ENCODE measurements around the gene AP3D1.
A peak's percentile ranks its signal among the peaks of the same experiment; 100 is the strongest.

The AP3D1 gene

GRCh38 chr19:2157452-2157851 is 6.1 kb upstream of the AP3D1 start:
- Histone ChIP-seq H3K27ac (ENCODE audit: poor library complexity, severe bottlenecking) (no peak overlapping the region), H3K9me3 (ENCODE audit: severe bottlenecking) (no peaks in the 10 kb centered on the region), H3K27me3 (ENCODE audit: insufficient read depth, poor library complexity, severe bottlenecking) (no peaks in the 10 kb centered on the region), H3K4me1 (ENCODE audit: insufficient read depth, poor library complexity, severe bottlenecking) (peaks cover 9% of the 10 kb centered on the region), H3K4me3 (ENCODE audit: severe bottlenecking) (no peak overlapping the region), H3K36me3 (ENCODE audit: low read depth) (no peaks in the 10 kb centered on the region)
- no peak for TF ChIP-seq CTCF (IDR thresholded peaks at IDR 0.05; ENCODE audit: poor library complexity, severe bottlenecking)
- ATAC-seq (ENCODE audit: low read depth) (no peak), DNase-seq (ENCODE audit: low spot score) (no peak)

GRCh38 chr19:2154587-2155075 is 3.3 kb upstream of the AP3D1 start:
- TF ChIP-seq CTCF (IDR thresholded peaks at IDR 0.05; ENCODE audit: poor library complexity, severe bottlenecking), result no peak
- no peaks in the 10 kb centered on the region for H3K36me3 ChIP-seq (ENCODE audit: low read depth)
- H3K4me1 ChIP-seq (ENCODE audit: insufficient read depth, poor library complexity, severe bottlenecking), result peaks cover 18% of the 10 kb centered on the region
- peak overlapping the region; percentile 75 for H3K27ac ChIP-seq (ENCODE audit: poor library complexity, severe bottlenecking)
- no peaks in the 10 kb centered on the region for H3K9me3 ChIP-seq (ENCODE audit: severe bottlenecking)
- no peak overlapping the region for H3K4me3 ChIP-seq (ENCODE audit: severe bottlenecking)
- ATAC-seq (ENCODE audit: low read depth) (peak; percentile 41), DNase-seq (ENCODE audit: low spot score) (no peak)
- no peaks in the 10 kb centered on the region for H3K27me3 ChIP-seq (ENCODE audit: insufficient read depth, poor library complexity, severe bottlenecking)

- H3K27ac ChIP-seq (ENCODE audit: poor library complexity, severe bottlenecking), result peak overlapping the region; percentile 78
- DNase-seq (ENCODE audit: low spot score) (no peak), ATAC-seq (ENCODE audit: low read depth) (no peak)
- H3K27me3 ChIP-seq (ENCODE audit: insufficient read depth, poor library complexity, severe bottlenecking), result no peaks in the 10 kb centered on the region
- no peak for TF ChIP-seq CTCF (IDR thresholded peaks at IDR 0.05; ENCODE audit: poor library complexity, severe bottlenecking)
- H3K36me3 ChIP-seq (ENCODE audit: low read depth), result peaks cover 19% of the 10 kb centered on the region
- H3K4me3 ChIP-seq (ENCODE audit: severe bottlenecking), result peak overlapping the region; percentile 91
- H3K4me1 ChIP-seq (ENCODE audit: insufficient read depth, poor library complexity, severe bottlenecking), result peaks cover 19% of the 10 kb centered on the region
- no peaks in the 10 kb centered on the region for H3K9me3 ChIP-seq (ENCODE audit: severe bottlenecking)
Observed at GRCh38 chr19:2150794-2151338, 500 bp downstream of the AP3D1 start.

GRCh38 chr19:2149980-2150793 is 1.2 kb downstream of the AP3D1 start:
- DNase-seq (ENCODE audit: low spot score), result no peak
- ATAC-seq (ENCODE audit: low read depth), result no peak; the same call in 2 of the 3 replicates

More at GRCh38 chr19:2149980-2150793, 1.2 kb downstream of the AP3D1 start:
- Histone ChIP-seq H3K4me3 (ENCODE audit: severe bottlenecking) (peak overlapping the region; percentile 91), H3K27ac (ENCODE audit: poor library complexity, severe bottlenecking) (peak overlapping the region; percentile 78), H3K4me1 (ENCODE audit: insufficient read depth, poor library complexity, severe bottlenecking) (peaks cover 19% of the 10 kb centered on the region), H3K27me3 (ENCODE audit: insufficient read depth, poor library complexity, severe bottlenecking) (no peaks in the 10 kb centered on the region), H3K36me3 (ENCODE audit: low read depth) (peaks cover 24% of the 10 kb centered on the region), H3K9me3 (ENCODE audit: severe bottlenecking) (no peaks in the 10 kb centered on the region)
- no peak for TF ChIP-seq CTCF (IDR thresholded peaks at IDR 0.05; ENCODE audit: poor library complexity, severe bottlenecking)
